Measurements from ENCODE around the gene KIF5A.

KIF5A gene

DNA sequence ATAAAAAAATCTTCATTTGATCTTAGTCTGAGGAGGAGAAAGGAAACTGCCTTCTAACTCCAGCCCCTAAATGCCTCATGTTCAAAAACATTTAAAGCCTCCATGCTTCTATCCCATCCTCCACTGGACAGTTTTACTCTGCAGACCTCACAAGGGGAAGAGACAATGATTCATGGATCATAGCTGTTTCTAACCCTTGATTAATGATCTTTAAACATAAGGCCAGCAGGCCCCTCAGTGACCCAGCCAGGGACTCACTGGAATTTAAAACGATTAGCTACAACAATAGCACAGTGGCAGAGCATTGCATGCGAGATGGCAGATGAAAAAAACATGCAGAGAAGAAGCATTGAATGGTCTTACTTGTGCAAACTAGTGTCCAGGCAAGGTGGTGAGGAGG lies 8.8 kb upstream of the KIF5A start:
- H3K27me3 ChIP-seq (ENCODE audit: control insufficient read depth, low read length), result no peaks in the 10 kb centered on the region

GRCh38 chr12:57541717-57542116 lies 8.1 kb upstream of the KIF5A start:
- TF ChIP-seq CTCF (IDR thresholded peaks at IDR 0.05; ENCODE audit: low read depth, low read length, poor library complexity, severe bottlenecking), result no peak
- no peak for TF ChIP-seq EZH2phosphoT487 (IDR thresholded peaks at IDR 0.05; ENCODE audit: borderline replicate concordance, low read length)
- H3K9me2 ChIP-seq (replicated peaks; ENCODE audit: control insufficient read depth, low read length), result no peaks in the 10 kb centered on the region
- no peak overlapping the region for H3K4me2 ChIP-seq (ENCODE audit: low read length)
- peaks cover 17% of the 10 kb centered on the region for H3K4me1 ChIP-seq (ENCODE audit: control insufficient read depth, low read length)
- H3K36me3 ChIP-seq (ENCODE audit: control insufficient read depth, low read length), result peaks cover 29% of the 10 kb centered on the region
- no peak overlapping the region for H3K4me3 ChIP-seq (ENCODE audit: low read length)
- no peaks in the 10 kb centered on the region for H3K9me3 ChIP-seq (ENCODE audit: control insufficient read depth, insufficient read depth, low read length)
- peaks cover 29% of the 10 kb centered on the region for H3K79me2 ChIP-seq (ENCODE audit: control insufficient read depth, low read length)
- no peaks in the 10 kb centered on the region for H3K27me3 ChIP-seq (ENCODE audit: control insufficient read depth, low read length)
- no peak overlapping the region for H3K27ac ChIP-seq (ENCODE audit: low read depth, low read length)
- peaks cover 3% of the 10 kb centered on the region; the same call in 1 of the 2 replicates for H3F3A ChIP-seq (ENCODE audit: control insufficient read depth, insufficient read depth)
- H4K20me1 ChIP-seq (ENCODE audit: control insufficient read depth, insufficient read depth, low read depth, low read length), result no peaks in the 10 kb centered on the region

More for the DNA sequence above, 8.8 kb upstream of the KIF5A start:
- Histone ChIP-seq H3K9me2 (replicated peaks; ENCODE audit: control insufficient read depth, low read length) (no peaks in the 10 kb centered on the region), H3F3A (ENCODE audit: control insufficient read depth, insufficient read depth) (peaks cover 3% of the 10 kb centered on the region; the same call in 1 of the 2 replicates), H4K20me1 (ENCODE audit: control insufficient read depth, insufficient read depth, low read depth, low read length) (no peaks in the 10 kb centered on the region), H3K36me3 (ENCODE audit: control insufficient read depth, low read length) (peaks cover 27% of the 10 kb centered on the region), H3K4me1 (ENCODE audit: control insufficient read depth, low read length) (peaks cover 13% of the 10 kb centered on the region), H3K27ac (ENCODE audit: low read depth, low read length) (no peak overlapping the region), H3K79me2 (ENCODE audit: control insufficient read depth, low read length) (peaks cover 22% of the 10 kb centered on the region), H3K9me3 (ENCODE audit: control insufficient read depth, insufficient read depth, low read length) (no peaks in the 10 kb centered on the region), H3K4me3 (ENCODE audit: low read length) (no peak overlapping the region), H3K4me2 (ENCODE audit: low read length) (no peak overlapping the region)
- TF ChIP-seq EZH2phosphoT487 (IDR thresholded peaks at IDR 0.05; ENCODE audit: borderline replicate concordance, low read length) (no peak), CTCF (IDR thresholded peaks at IDR 0.05; ENCODE audit: low read depth, low read length, poor library complexity, severe bottlenecking) (no peak)

- H3F3A ChIP-seq (ENCODE audit: control insufficient read depth, insufficient read depth), result peaks cover 9% of the 10 kb centered on the region
- H3K79me2 ChIP-seq (ENCODE audit: control insufficient read depth, low read length), result peaks cover 31% of the 10 kb centered on the region
- H3K9me2 ChIP-seq (replicated peaks; ENCODE audit: control insufficient read depth, low read length), result no peaks in the 10 kb centered on the region
- H4K20me1 ChIP-seq (ENCODE audit: control insufficient read depth, insufficient read depth, low read depth, low read length), result no peaks in the 10 kb centered on the region
- peaks cover under 1% of the 10 kb centered on the region; the same call in 1 of the 2 replicates for H3K27me3 ChIP-seq (ENCODE audit: control insufficient read depth, low read length)
- H3K4me2 ChIP-seq (ENCODE audit: low read length), result no peak overlapping the region
- H3K36me3 ChIP-seq (ENCODE audit: control insufficient read depth, low read length), result peaks cover 30% of the 10 kb centered on the region
- no peaks in the 10 kb centered on the region for H3K9me3 ChIP-seq (ENCODE audit: control insufficient read depth, insufficient read depth, low read length)
- no peak overlapping the region for H3K4me3 ChIP-seq (ENCODE audit: low read length)
- no peak overlapping the region for H3K27ac ChIP-seq (ENCODE audit: low read depth, low read length)
- TF ChIP-seq CTCF (IDR thresholded peaks at IDR 0.05; ENCODE audit: low read depth, low read length, poor library complexity, severe bottlenecking) (no peak), EZH2phosphoT487 (IDR thresholded peaks at IDR 0.05; ENCODE audit: borderline replicate concordance, low read length) (no peak)
- H3K4me1 ChIP-seq (ENCODE audit: control insufficient read depth, low read length), result peaks cover 24% of the 10 kb centered on the region
Measured at GRCh38 chr12:57543581-57543980, 6.3 kb upstream of the KIF5A start.
